A673 (cell line): Measurements from ENCODE around the gene COL9A2. TPM values are rescaled to one million over a fixed set of nuclear protein-coding genes. Genes with fewer than 3 reads are reported as not detected.

ENCODE experiments used
- BruUV-seq: library from RNA; stranded (reverse); fragments of 400-500 nt; replicated peaks from 2 replicates; lab custom pipeline; 2021; lab: Mats Ljungman, UMichigan
- CTCF ChIA-PET: fragments of 300-600 bp; sonication (Branson Sonifier 250); formaldehyde crosslinking; loops from one replicate; lab custom pipeline; 2022; ENCODE audit warnings: antibody characterized with exemption; lab: Charles Lee
- POLR2A ChIA-PET: fragments of 300-600 bp; sonication (Branson Sonifier 250); formaldehyde crosslinking; loops from one replicate; lab custom pipeline; 2022; ENCODE audit warnings: antibody characterized with exemption; ENCODE audit not compliant: low non-redundant PET; lab: Charles Lee
- DNase-seq: peaks from one replicate; pipeline ENCODE4 v3.0.0-alpha.2; 2015; ENCODE audit warnings: low spot score
- H3K27ac ChIP-seq: fragments of 200-600 bp; sonication (generic); 2 replicates; pipeline ENCODE4 v1.5.1; 2016; ENCODE audit warnings: mixed run types, low read depth, mild to moderate bottlenecking, mixed read lengths, antibody characterized with exemption, low read length; ENCODE audit not compliant: poor library complexity, severe bottlenecking
- H3K27me3 ChIP-seq: fragments of 200-600 bp; sonication (generic); replicated peaks from 2 replicates; pipeline ENCODE4 v1.6.1; 2017; ENCODE audit warnings: mixed run types, low read depth, mild to moderate bottlenecking, mixed read lengths, antibody characterized with exemption, low read length; ENCODE audit not compliant: insufficient read depth, poor library complexity
- H3K36me3 ChIP-seq: fragments of 200-600 bp; sonication (generic); 2 replicates; pipeline ENCODE4 v1.6.1; 2016; ENCODE audit warnings: mixed run types, mild to moderate bottlenecking, mixed read lengths, antibody characterized with exemption, low read length; ENCODE audit not compliant: insufficient read depth, poor library complexity, severe bottlenecking
- H3K4me1 ChIP-seq: fragments of 200-600 bp; sonication (generic); 2 replicates; pipeline ENCODE4 v1.6.1; 2017; ENCODE audit warnings: mixed run types, mild to moderate bottlenecking, mixed read lengths, antibody characterized with exemption, low read length; ENCODE audit not compliant: insufficient read depth, poor library complexity, severe bottlenecking
- H3K4me3 ChIP-seq: fragments of 200-600 bp; sonication (generic); 2 replicates; pipeline ENCODE4 v1.5.1; 2016; ENCODE audit warnings: low read depth, mixed run types, mild to moderate bottlenecking, mixed read lengths, low read length; ENCODE audit not compliant: poor library complexity, severe bottlenecking
- H3K9me3 ChIP-seq: fragments of 200-600 bp; sonication (generic); 2 replicates; pipeline ENCODE4 v1.6.1; 2016; ENCODE audit warnings: mixed run types, low read depth, mild to moderate bottlenecking, mixed read lengths, antibody characterized with exemption, low read length; ENCODE audit not compliant: poor library complexity, severe bottlenecking
- CTCF ChIP-seq: fragments of 300-800, 200-600 bp; sonication (generic); conservative IDR thresholded peaks from 2 replicates; pipeline ENCODE4 v1.5.1; 2017; ENCODE audit warnings: low read depth, mild to moderate bottlenecking, antibody characterized with exemption, low read length, moderate library complexity, mixed read lengths
- EZH2 ChIP-seq: fragments of 200-600 bp; sonication (generic); IDR thresholded peaks from 2 replicates; pipeline ENCODE4 v1.6.1; 2017; ENCODE audit warnings: borderline replicate concordance, low read depth, mild to moderate bottlenecking, mixed read lengths, antibody characterized with exemption, low read length; ENCODE audit not compliant: poor library complexity, severe bottlenecking
- intact Hi-C: fragments of 100-400 bp; cut with micrococcal nuclease; formaldehyde crosslinking; loops from one replicate; pipeline ENCODE4 v1.10.0; 2022; ENCODE audit not compliant: unreplicated experiment
- total RNA-seq: library from RNA; stranded (reverse); gene quantifications from 2 replicates; pipeline ENCODE4 v1.2.3, GENCODE V29; 2021

COL9A2 gene
- total RNA-seq, 1 experiment from 2014 or later: 5.2 TPM

DNA sequence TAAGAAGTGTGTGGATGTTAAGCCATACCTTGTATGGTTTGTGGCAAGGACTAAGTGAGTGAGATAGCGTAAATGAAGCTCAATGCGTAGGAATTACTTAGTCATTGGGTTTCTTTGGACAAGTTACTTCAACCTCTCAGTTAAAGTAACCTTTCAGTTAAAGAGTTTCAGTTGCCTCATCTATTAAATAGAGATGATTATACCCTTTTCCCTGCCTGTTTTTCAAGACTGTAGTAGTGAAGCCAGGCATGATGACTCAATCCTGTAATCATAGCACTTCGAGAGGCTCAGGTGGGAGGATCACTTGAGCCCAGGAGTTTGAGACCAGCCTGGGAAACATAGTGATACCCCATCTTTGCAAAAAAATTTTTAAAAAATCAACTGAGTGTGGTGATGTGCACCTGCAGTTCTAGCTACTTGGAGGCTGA is 52.7 kb downstream of the COL9A2 start:
- ChIA-PET CTCF (no interaction called here), POLR2A (no interaction called here)
- BruUV-seq: no TSS peak
- no peak overlapping the region for H3K27ac ChIP-seq
- H3K4me1 ChIP-seq: no peaks in the 10 kb centered on the region
- no peaks in the 10 kb centered on the region for H3K27me3 ChIP-seq
- no peaks in the 10 kb centered on the region for H3K9me3 ChIP-seq
- peaks cover 63% of the 10 kb centered on the region for H3K36me3 ChIP-seq
- no peak overlapping the region for H3K4me3 ChIP-seq
- no peak for TF ChIP-seq CTCF
- TF ChIP-seq EZH2: no peak
- no peak for DNase-seq
- intact Hi-C loops: no loop called here

GRCh38 chr1:40258445-40258769 is 58.7 kb downstream of the COL9A2 start:
- peak; percentile 26 for DNase-seq
- POLR2A ChIA-PET: no interaction called here

DNA sequence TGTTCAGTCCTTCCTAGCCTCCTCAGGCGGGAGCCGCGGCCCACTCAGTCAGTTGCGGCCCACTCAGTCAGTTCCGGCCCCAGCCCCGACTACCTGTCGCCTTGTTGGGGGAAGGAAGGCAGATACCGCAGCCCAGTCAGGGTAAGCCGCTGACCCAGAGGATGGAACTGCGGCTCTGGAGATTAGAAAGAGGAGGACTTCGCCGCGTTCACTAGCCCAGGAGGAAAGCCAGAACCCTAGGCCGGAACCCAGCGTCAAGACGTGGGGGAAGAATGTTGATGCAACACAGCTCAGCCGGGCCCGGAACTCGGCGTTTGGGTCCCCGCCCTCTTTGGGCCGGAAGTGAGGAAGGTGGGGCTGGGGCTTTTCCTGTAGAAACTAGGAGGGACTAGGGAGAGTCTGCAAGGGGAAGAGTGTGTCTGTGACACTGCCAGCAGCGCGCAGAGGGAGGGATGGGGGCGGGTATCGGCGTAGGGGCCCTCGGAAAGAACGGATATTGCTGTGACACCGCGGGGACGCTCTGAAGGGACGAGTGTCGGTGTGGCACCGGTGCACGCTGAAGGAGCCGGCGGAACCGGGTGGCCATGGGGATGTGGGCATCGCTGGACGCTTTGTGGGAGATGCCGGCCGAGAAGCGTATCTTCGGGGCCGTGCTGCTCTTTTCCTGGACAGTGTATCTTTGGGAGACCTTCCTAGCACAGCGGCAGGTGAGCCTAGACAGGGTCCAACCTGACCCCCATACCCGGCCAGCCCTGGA is 59.2 kb downstream of the COL9A2 start, which contains the start of gene ZMPSTE24:
TSS of gene ZMPSTE24 (plus strand) at position 549 of the 757 bp plus-strand sequence. CDS start at position 585, 36 bp downstream.
- Histone ChIP-seq H3K27ac (peak within 1 kb of the TSS; percentile 97), H3K27me3 (no peaks in the 10 kb centered on the region), H3K36me3 (peaks cover 25% of the 10 kb centered on the region), H3K4me1 (peaks cover 7% of the 10 kb centered on the region), H3K9me3 (no peaks in the 10 kb centered on the region), H3K4me3 (peak within 1 kb of the TSS; percentile 83)
- no TSS peak for BruUV-seq
- POLR2A ChIA-PET: no interaction called here
- intact Hi-C loops: loop anchor here (10.0 kb wide), 1 partner anchor 147 kb away; no protein-coding TSS in a partner anchor
- peak; percentile 99 for DNase-seq
- TF ChIP-seq EZH2 (no peak), CTCF (no peak)
- CTCF ChIA-PET: interaction anchor here (1.0 to 1.3 kb wide), 2 partner anchors 58 to 81 kb away, joined by 3 to 4 read pairs; no protein-coding TSS in a partner anchor

More at GRCh38 chr1:40258445-40258769, 58.7 kb downstream of the COL9A2 start:
- no peaks in the 10 kb centered on the region for H3K9me3 ChIP-seq
- H3K27me3 ChIP-seq: no peaks in the 10 kb centered on the region
- TF ChIP-seq EZH2: no peak
- no peak for TF ChIP-seq CTCF
- H3K4me1 ChIP-seq: peaks cover 7% of the 10 kb centered on the region
- peak overlapping the region; percentile 56 for H3K27ac ChIP-seq
- CTCF ChIA-PET: interaction anchor here (1.0 to 1.3 kb wide), 2 partner anchors 57 to 80 kb away, joined by 3 to 4 read pairs; no protein-coding TSS in a partner anchor
- intact Hi-C loops: loop anchor here (10.0 kb wide), 1 partner anchor 146 kb away; no protein-coding TSS in a partner anchor
- TSS peak; percentile 64 for BruUV-seq
- H3K36me3 ChIP-seq: peaks cover 31% of the 10 kb centered on the region
- peak overlapping the region; percentile 83 for H3K4me3 ChIP-seq
